Measurements from ENCODE around the gene UST.
"Not testable (repeated sequence)": the region's sequence is repeated elsewhere in the genome, so short reads cannot be mapped to it uniquely, and the experiment has no call there.

- not testable (repeated sequence) for TF ChIP-seq POLR2A (IDR thresholded peaks at IDR 0.05; ENCODE audit: low read depth, low read length); TAF1 (IDR thresholded peaks at IDR 0.05; ENCODE audit: low read depth, low read length); SPI1 (IDR thresholded peaks at IDR 0.05; ENCODE audit: low read depth, low read length); POLR2AphosphoS5 (IDR thresholded peaks at IDR 0.05; ENCODE audit: low read depth, low read length); POU2F2 (IDR thresholded peaks at IDR 0.05; ENCODE audit: low read depth, low read length); PAX5 (IDR thresholded peaks at IDR 0.05; ENCODE audit: insufficient read depth, low read length, severe bottlenecking)
These were observed 117.3 kb downstream of the UST start for GRCh38 chr6:148864132-148864531.

Measured in GM12891 (cell line).